CD14-positive monocyte (primary cell): ENCODE measurements around the gene PANX3. TPM values are rescaled to one million over a fixed set of nuclear protein-coding genes. Genes with fewer than 3 reads are reported as not detected.
A peak's percentile ranks its signal among the peaks of the same experiment; 100 is the strongest.

ENCODE experiments used
- DNase-seq, 3 donors: peaks; one replicate each; pipeline ENCODE4 v3.0.0-alpha.2; 2011 to 2022
- H2AFZ ChIP-seq: 2 replicates; pipeline ENCODE4 v1.6.0; 2012; ENCODE audit warnings: mild to moderate bottlenecking, low read depth, low read length, inconsistent platforms; ENCODE audit not compliant: insufficient read depth, poor library complexity, severe bottlenecking
- H3K27ac ChIP-seq, 2 donors: 1 replicate in 1 of 2; 2 replicates in 1 of 2; pipeline ENCODE4 v1.5.1; 2012 to 2013; ENCODE audit warnings: low read length in 2 of 2, control low read depth in 1 of 2, inconsistent platforms in 1 of 2, low read depth in 1 of 2, mild to moderate bottlenecking in 1 of 2
- H3K27me3 ChIP-seq, 2 donors: one replicate each; pipeline versions ENCODE4 v1.6.0 to v1.6.1; 2011 to 2013; ENCODE audit warnings: low read length in 2 of 2; ENCODE audit not compliant: control insufficient read depth in 2 of 2, insufficient read depth in 2 of 2
- H3K36me3 ChIP-seq, 2 donors: replicated peaks in 1 of 2; 1 replicate in 1 of 2; 2 replicates in 1 of 2; pipeline versions ENCODE4 v1.5.1 to v1.6.1; 2012 to 2013; ENCODE audit warnings: low read length in 2 of 2, control low read depth in 1 of 2, inconsistent platforms in 1 of 2, mild to moderate bottlenecking in 1 of 2; ENCODE audit not compliant: insufficient read depth in 2 of 2, control insufficient read depth in 1 of 2
- H3K4me1 ChIP-seq, 2 donors: 1 replicate in 1 of 2; 2 replicates in 1 of 2; pipeline versions ENCODE4 v1.5.1 to v1.6.1; 2012 to 2013; ENCODE audit warnings: low read length in 2 of 2, control low read depth in 1 of 2, inconsistent platforms in 1 of 2, mild to moderate bottlenecking in 1 of 2, moderate library complexity in 1 of 2; ENCODE audit not compliant: insufficient read depth in 2 of 2, control insufficient read depth in 1 of 2
- H3K4me2 ChIP-seq: replicated peaks from 2 replicates; pipeline ENCODE3; 2012; ENCODE audit warnings: low read length, moderate library complexity, mild to moderate bottlenecking; ENCODE audit not compliant: poor library complexity, severe bottlenecking; ENCODE audit errors: extremely low read depth
- H3K4me3 ChIP-seq, 3 experiments: fragments of 200-600 bp in 1 of 3; sonication (generic) in 1 of 3; replicated peaks in 1 of 3; 1 replicate in 2 of 3; 2 replicates in 1 of 3; pipeline ENCODE4 v1.5.1; 2011 to 2013; ENCODE audit warnings: low read length in 3 of 3, mild to moderate bottlenecking in 3 of 3, control low read depth in 2 of 3, low read depth in 2 of 3, inconsistent platforms in 1 of 3, moderate library complexity in 1 of 3
- H3K79me2 ChIP-seq: 2 replicates; pipeline ENCODE4 v1.6.0; 2012; ENCODE audit warnings: mild to moderate bottlenecking, control low read depth, inconsistent platforms, low read length, moderate library complexity; ENCODE audit not compliant: insufficient read depth
- H3K9ac ChIP-seq: 2 replicates; pipeline ENCODE4 v1.6.0; 2017; ENCODE audit warnings: low read length, mild to moderate bottlenecking; ENCODE audit not compliant: insufficient read depth, poor library complexity, severe bottlenecking
- H3K9me3 ChIP-seq, 2 donors: replicated peaks in 1 of 2; 1 replicate in 1 of 2; 2 replicates in 1 of 2; pipeline versions ENCODE4 v1.5.1 to v1.6.1; 2012 to 2013; ENCODE audit warnings: low read length in 2 of 2, control low read depth in 1 of 2; ENCODE audit not compliant: control insufficient read depth in 1 of 2, insufficient read depth in 1 of 2
- H4K20me1 ChIP-seq: 2 replicates; pipeline ENCODE4 v1.6.0; 2012; ENCODE audit warnings: mild to moderate bottlenecking, low read length, control low read depth, moderate library complexity; ENCODE audit not compliant: insufficient read depth
- H3K27ac Mint-ChIP-seq, 7 donors: one replicate each; pipeline ENCODE4 v1.8.0; 2020; ENCODE audit warnings: mild to moderate bottlenecking in 7 of 7, mixed read lengths in 7 of 7, moderate library complexity in 6 of 7, inconsistent platforms in 2 of 7
- H3K27me3 Mint-ChIP-seq, 3 donors: one replicate each; pipeline ENCODE4 v1.8.0; 2021 to 2022; ENCODE audit warnings: low read depth in 3 of 3, mild to moderate bottlenecking in 3 of 3, mixed read lengths in 3 of 3, moderate library complexity in 3 of 3, inconsistent platforms in 1 of 3
- H3K36me3 Mint-ChIP-seq, 2 donors: one replicate each; pipeline ENCODE4 v1.8.0; 2020; ENCODE audit warnings: mixed read lengths in 2 of 2, inconsistent platforms in 1 of 2, mild to moderate bottlenecking in 1 of 2
- H3K4me1 Mint-ChIP-seq: one replicate; pipeline ENCODE4 v1.8.0; 2020; ENCODE audit warnings: mild to moderate bottlenecking, mixed read lengths
- H3K4me3 Mint-ChIP-seq, 2 donors: one replicate each; pipeline ENCODE4 v1.8.0; 2020; ENCODE audit warnings: mild to moderate bottlenecking in 2 of 2, mixed read lengths in 2 of 2, moderate library complexity in 1 of 2
- H3K9me3 Mint-ChIP-seq, 7 donors: one replicate each; pipeline ENCODE4 v1.8.0; 2020 to 2022; ENCODE audit warnings: mixed read lengths in 7 of 7, mild to moderate bottlenecking in 6 of 7, moderate library complexity in 6 of 7, inconsistent platforms in 2 of 7
- CTCF ChIP-seq: fragments of 200-600 bp; IDR thresholded peaks from one replicate; pipeline ENCODE4 v1.8.0; 2022; ENCODE audit warnings: antibody characterized with exemption, mild to moderate bottlenecking
- WGBS: methylation state at CpG from one replicate; pipeline ENCODE4 v1.1.5; 2013; ENCODE audit warnings: missing lambda C conversion rate; ENCODE audit not compliant: insufficient coverage; 5-methylcytosine and 5-hydroxymethylcytosine counted together
- intact Hi-C, 2 donors: fragments of 100-400 bp; cut with micrococcal nuclease; formaldehyde crosslinking; loops; one replicate each; pipeline versions ENCODE4 v1.15.0 to v1.15.1; 2023
- polyA plus RNA-seq, 3 donors: library from polyadenylated mRNA; depleted of rRNA in 1 of 3; unstranded in 2 of 3; stranded (reverse) in 1 of 3; fragments of 300-500 nt in 2 of 3; fragments of >200 nt in 1 of 3; fragmentation: Illumina TruSeq in 2 of 3; gene quantifications; 1 replicate in 2 of 3; 2 replicates in 1 of 3; pipeline ENCODE4 v1.2.3, GENCODE V29; 2012 to 2021

PANX3 gene
- polyA plus RNA-seq, 3 donors: not detected

GRCh38 chr11:124622531-124623451 lies 11.6 kb downstream of the PANX3 start, which contains the start of gene TBRG1:
TSS of gene TBRG1 (plus strand) at chr11:124622864. CDS start at chr11:124623084, 220 bp downstream.
- H3K4me2 ChIP-seq: peak within 1 kb of the TSS; percentile 77
- H3K27ac Mint-ChIP-seq: peak within 1 kb of the TSS; percentile 93 to 99 (median 98)
- peak within 1 kb of the TSS; percentile 93 to 99 for H3K27ac ChIP-seq
- peaks cover 51% of the 10 kb centered on the region for H3K79me2 ChIP-seq
- H3K9me3 ChIP-seq: no peaks in the 10 kb centered on the region
- intact Hi-C loops: no loop called here
- H3K9ac ChIP-seq: peak within 1 kb of the TSS; percentile 92
- no peak for TF ChIP-seq CTCF
- H3K27me3 Mint-ChIP-seq: peaks cover 4 to 12% (median 5%) of the 10 kb centered on the region in 3 donors
- DNase-seq: peak; percentile 77 to 93 (median 85)
- H4K20me1 ChIP-seq: peaks cover 45% of the 10 kb centered on the region
- peaks cover 17 to 30% of the 10 kb centered on the region in 2 donors for H3K4me1 ChIP-seq
- H3K36me3 ChIP-seq: peaks cover 28 to 33% of the 10 kb centered on the region in 2 donors
- H3K4me3 ChIP-seq: peak within 1 kb of the TSS; percentile 69 to 98 (median 89)
- H3K4me3 Mint-ChIP-seq: peak within 1 kb of the TSS; percentile 96 to 100
- under 1% methylated on average over 54 of the region's 57 CpGs for WGBS
- H3K27me3 ChIP-seq: no peaks in the 10 kb centered on the region
- H2AFZ ChIP-seq: peak within 1 kb of the TSS; percentile 94
- peaks cover 24 to 25% of the 10 kb centered on the region in 2 donors for H3K36me3 Mint-ChIP-seq
- peaks cover 0 to 2% (median 0%) of the 10 kb centered on the region in 7 donors for H3K9me3 Mint-ChIP-seq
- H3K4me1 Mint-ChIP-seq: peaks cover 31% of the 10 kb centered on the region

DNA sequence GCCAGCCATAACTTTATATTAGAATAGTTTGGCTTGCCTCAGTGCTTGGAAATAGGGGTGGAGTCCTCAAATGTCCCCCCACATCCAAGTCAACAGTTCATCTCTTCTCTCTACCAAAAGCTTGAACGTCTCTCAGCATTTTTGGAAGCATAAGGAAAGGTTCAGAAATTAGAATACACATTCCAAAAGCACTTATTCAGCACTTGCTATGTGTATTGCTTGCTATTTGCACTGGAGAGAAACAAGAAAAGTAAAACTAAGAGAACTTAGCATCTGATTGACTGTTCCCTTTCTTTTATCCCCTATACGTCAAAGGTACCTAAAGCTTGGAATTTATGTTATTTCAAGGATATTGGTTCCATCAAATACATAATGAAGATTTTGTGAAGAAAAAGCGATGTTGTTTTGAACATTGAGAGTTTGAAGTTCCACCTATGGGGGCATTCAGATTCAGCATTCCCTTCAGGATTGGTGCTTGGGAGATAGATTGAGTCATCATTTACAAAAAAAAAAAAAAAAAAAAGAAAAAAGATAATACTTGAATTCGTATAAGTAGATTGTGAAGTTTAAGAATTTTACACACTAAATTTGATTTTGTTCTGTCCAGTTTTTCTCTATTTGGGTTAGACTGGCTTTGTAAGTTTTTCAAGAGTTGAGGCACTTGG lies 12.8 kb downstream of the PANX3 start:
- Histone ChIP-seq H3K4me2 (peak overlapping the region; percentile 77), H4K20me1 (peaks cover 53% of the 10 kb centered on the region), H3K4me3 (peak overlapping the region; percentile 69 to 98 (median 89)), H3K4me1 (peaks cover 17 to 30% of the 10 kb centered on the region in 2 donors), H3K9me3 (no peaks in the 10 kb centered on the region), H3K27ac (peak overlapping the region in 1 of 2 donors; percentile 93), H3K27me3 (no peaks in the 10 kb centered on the region), H3K9ac (peak overlapping the region; percentile 92), H2AFZ (no peak overlapping the region), H3K79me2 (peaks cover 51% of the 10 kb centered on the region), H3K36me3 (peaks cover 38 to 42% of the 10 kb centered on the region in 2 donors)
- Mint-ChIP-seq H3K27ac (peak overlapping the region in 4 of 7 donors; percentile 98 to 99 (median 98)), H3K9me3 (peaks cover 0 to 2% (median 0%) of the 10 kb centered on the region in 7 donors), H3K4me1 (peaks cover 31% of the 10 kb centered on the region), H3K36me3 (peaks cover 32 to 33% of the 10 kb centered on the region in 2 donors), H3K27me3 (peaks cover 4 to 12% (median 5%) of the 10 kb centered on the region in 3 donors), H3K4me3 (peak overlapping the region; percentile 96 to 100)
- DNase-seq: no peak
- no CpG with 5 or more reads among the region's 4 CpGs for WGBS
- intact Hi-C loops: no loop called here
- TF ChIP-seq CTCF: no peak
